Mesendoderm (in vitro differentiated cells): ENCODE measurements around the gene YPEL3.
"Not testable (repeated sequence)": the region's sequence is repeated elsewhere in the genome, so short reads cannot be mapped to it uniquely, and the experiment has no call there.

Source experiments
- DNase-seq: peaks from one replicate; pipeline ENCODE4 v3.0.0; 2013
- H2AK5ac ChIP-seq: 2 replicates; pipeline ENCODE4 v1.6.1; 2013; ENCODE audit warnings: low read length, inconsistent platforms
- H2BK120ac ChIP-seq: 2 replicates; pipeline ENCODE4 v1.6.1; 2013; ENCODE audit warnings: low read depth, mild to moderate bottlenecking, low read length, moderate library complexity, mixed read lengths
- H2BK15ac ChIP-seq: replicated peaks from 2 replicates; pipeline ENCODE4 v1.6.1; 2013; ENCODE audit warnings: low read depth, mild to moderate bottlenecking, moderate library complexity
- H2BK5ac ChIP-seq: 2 replicates; pipeline ENCODE4 v1.6.1; 2013; ENCODE audit warnings: low read length, inconsistent platforms
- H3K18ac ChIP-seq: 2 replicates; pipeline ENCODE4 v1.6.1; 2013; ENCODE audit warnings: mild to moderate bottlenecking, low read length, mixed read lengths
- H3K23ac ChIP-seq: one replicate; pipeline ENCODE4 v1.6.1; 2013; ENCODE audit warnings: low read length
- H3K27ac ChIP-seq: 2 replicates; pipeline ENCODE4 v1.5.1; 2013; ENCODE audit warnings: low read depth, mild to moderate bottlenecking, inconsistent platforms, low read length, moderate library complexity
- H3K27me3 ChIP-seq: 2 replicates; pipeline ENCODE4 v1.6.1; 2013; ENCODE audit warnings: low read length, control low read depth, mild to moderate bottlenecking, inconsistent platforms; ENCODE audit not compliant: insufficient read depth, poor library complexity
- H3K36me3 ChIP-seq: 2 replicates; pipeline ENCODE4 v1.6.1; 2013; ENCODE audit warnings: low read length, inconsistent platforms; ENCODE audit not compliant: control insufficient read depth, insufficient read depth
- H3K4ac ChIP-seq: one replicate; pipeline ENCODE4 v1.6.1; 2013; ENCODE audit warnings: low read depth, mild to moderate bottlenecking, low read length, moderate library complexity
- H3K4me1 ChIP-seq: 2 replicates; pipeline ENCODE4 v1.6.1; 2013; ENCODE audit warnings: low read depth, low read length, inconsistent platforms; ENCODE audit not compliant: control insufficient read depth
- H3K4me2 ChIP-seq: 2 replicates; pipeline ENCODE4 v1.6.1; 2013; ENCODE audit warnings: low read length
- H3K4me3 ChIP-seq: 2 replicates; pipeline ENCODE4 v1.5.1; 2013; ENCODE audit warnings: mild to moderate bottlenecking, low read length
- H3K56ac ChIP-seq: one replicate; pipeline ENCODE4 v1.6.1; 2013; ENCODE audit warnings: low read length
- H3K79me1 ChIP-seq: 2 replicates; pipeline ENCODE4 v1.6.1; 2013; ENCODE audit warnings: low read length, inconsistent platforms
- H3K79me2 ChIP-seq: 2 replicates; pipeline ENCODE4 v1.6.1; 2013; ENCODE audit warnings: mild to moderate bottlenecking, low read length; ENCODE audit not compliant: control insufficient read depth, insufficient read depth
- H3K9ac ChIP-seq: 2 replicates; pipeline ENCODE4 v1.6.1; 2013; ENCODE audit warnings: low read length, inconsistent platforms
- H4K5ac ChIP-seq: one replicate; pipeline ENCODE4 v1.6.1; 2013; ENCODE audit warnings: low read length
- H4K8ac ChIP-seq: one replicate; pipeline ENCODE4 v1.6.1; 2013; ENCODE audit warnings: low read depth, mild to moderate bottlenecking, control low read depth, low read length, moderate library complexity
- WGBS: extraction: QIAGEN DNeasy Blood & Tissue Kit; methylation state at CpG from one replicate; pipeline ENCODE4 v1.1.7; 2013; ENCODE audit warnings: low lambda C conversion rate, missing lambda C conversion rate; ENCODE audit not compliant: insufficient coverage; ENCODE audit errors: extremely low coverage; 5-methylcytosine and 5-hydroxymethylcytosine counted together

YPEL3 gene

GRCh38 chr16:30132591-30132990, 36.6 kb upstream of the YPEL3 start:
- H4K8ac ChIP-seq, result no peak overlapping the region
- DNase-seq, result no peak
- no peak overlapping the region for H3K4me3 ChIP-seq
- no peaks in the 10 kb centered on the region for H3K4me1 ChIP-seq
- H3K56ac ChIP-seq, result no peak overlapping the region
- H3K4me2 ChIP-seq, result no peak overlapping the region
- no peak overlapping the region for H2BK15ac ChIP-seq
- H2BK120ac ChIP-seq, result no peak overlapping the region
- H2BK5ac ChIP-seq, result no peak overlapping the region
- no peak overlapping the region for H2AK5ac ChIP-seq
- H3K4ac ChIP-seq, result no peak overlapping the region
- H3K9ac ChIP-seq, result no peak overlapping the region
- no CpG with 5 or more reads among the region's 3 CpGs for WGBS
- H3K23ac ChIP-seq, result no peak overlapping the region
- H4K5ac ChIP-seq, result no peak overlapping the region
- no peaks in the 10 kb centered on the region for H3K79me1 ChIP-seq
- no peaks in the 10 kb centered on the region for H3K36me3 ChIP-seq
- no peak overlapping the region for H3K18ac ChIP-seq
- no peaks in the 10 kb centered on the region for H3K79me2 ChIP-seq
- H3K27ac ChIP-seq, result no peak overlapping the region
- H3K27me3 ChIP-seq, result no peaks in the 10 kb centered on the region

- Histone ChIP-seq H3K18ac (no peak overlapping the region), H3K79me2 (no peaks in the 10 kb centered on the region), H4K5ac (no peak overlapping the region), H2BK15ac (no peak overlapping the region), H2AK5ac (no peak overlapping the region), H3K27me3 (no peaks in the 10 kb centered on the region), H3K4ac (no peak overlapping the region), H3K56ac (no peak overlapping the region), H3K4me1 (no peaks in the 10 kb centered on the region), H4K8ac (no peak overlapping the region), H3K79me1 (no peaks in the 10 kb centered on the region), H3K4me3 (no peak overlapping the region), H2BK5ac (no peak overlapping the region), H3K4me2 (no peak overlapping the region), H3K23ac (no peak overlapping the region), H2BK120ac (no peak overlapping the region), H3K9ac (no peak overlapping the region), H3K27ac (no peak overlapping the region), H3K36me3 (no peaks in the 10 kb centered on the region)
- WGBS, result no CpG with 5 or more reads among the region's 4 CpGs
- DNase-seq, result no peak
These were observed 36.0 kb upstream of the YPEL3 start for GRCh38 chr16:30131869-30132475.

- Histone ChIP-seq H3K56ac (no peak overlapping the region), H3K4me3 (no peak overlapping the region), H3K18ac (no peak overlapping the region), H3K4me1 (no peaks in the 10 kb centered on the region), H3K27ac (no peak overlapping the region), H4K5ac (no peak overlapping the region), H3K79me2 (no peaks in the 10 kb centered on the region), H2BK15ac (no peak overlapping the region), H3K23ac (no peak overlapping the region), H3K79me1 (no peaks in the 10 kb centered on the region), H4K8ac (no peak overlapping the region), H3K36me3 (no peaks in the 10 kb centered on the region), H2BK120ac (no peak overlapping the region), H3K4me2 (no peak overlapping the region), H3K27me3 (no peaks in the 10 kb centered on the region), H3K9ac (no peak overlapping the region), H2AK5ac (no peak overlapping the region), H2BK5ac (no peak overlapping the region), H3K4ac (no peak overlapping the region)
- DNase-seq, result no peak
- WGBS, result no CpG with 5 or more reads among the region's 1 CpG
These were observed 32.0 kb upstream of the YPEL3 start for GRCh38 chr16:30127993-30128392.

- H3K56ac ChIP-seq, H3K23ac ChIP-seq, H3K27me3 ChIP-seq, H3K79me2 ChIP-seq, H4K5ac ChIP-seq, H3K79me1 ChIP-seq, H3K4ac ChIP-seq, DNase-seq, H3K27ac ChIP-seq, H3K4me3 ChIP-seq, H3K4me1 ChIP-seq, H3K9ac ChIP-seq, H2BK5ac ChIP-seq, H2AK5ac ChIP-seq, H3K36me3 ChIP-seq, H2BK120ac ChIP-seq, H3K18ac ChIP-seq, H3K4me2 ChIP-seq, H2BK15ac ChIP-seq, H4K8ac ChIP-seq: not testable (repeated sequence)
- WGBS, result no CpG with 5 or more reads among the region's 9 CpGs
These were observed 29.7 kb upstream of the YPEL3 start for GRCh38 chr16:30125690-30126089.

GRCh38 chr16:30124985-30125379, 29.0 kb upstream of the YPEL3 start:
- Histone ChIP-seq H3K36me3 (no peaks in the 10 kb centered on the region), H3K18ac (no peak overlapping the region), H2BK120ac (no peak overlapping the region), H4K8ac (no peak overlapping the region), H3K4me1 (peaks cover 2% of the 10 kb centered on the region), H2AK5ac (no peak overlapping the region), H3K4ac (no peak overlapping the region), H3K4me3 (no peak overlapping the region), H3K27ac (no peak overlapping the region), H2BK15ac (no peak overlapping the region), H3K27me3 (no peaks in the 10 kb centered on the region), H4K5ac (no peak overlapping the region), H3K56ac (no peak overlapping the region), H3K79me1 (no peaks in the 10 kb centered on the region), H3K79me2 (no peaks in the 10 kb centered on the region), H3K23ac (no peak overlapping the region), H2BK5ac (no peak overlapping the region), H3K9ac (no peak overlapping the region), H3K4me2 (no peak overlapping the region)
- DNase-seq, result no peak
- no CpG with 5 or more reads among the region's 4 CpGs for WGBS

- peak overlapping the region; percentile 83 for H3K9ac ChIP-seq
- peaks cover 2% of the 10 kb centered on the region for H3K4me1 ChIP-seq
- no peak overlapping the region for H3K27ac ChIP-seq
- H3K18ac ChIP-seq, result peak overlapping the region; percentile 81
- H3K56ac ChIP-seq, result peak overlapping the region; percentile 93
- no peak overlapping the region for H2BK5ac ChIP-seq
- no peak for DNase-seq
- peak overlapping the region; percentile 58 for H4K8ac ChIP-seq
- peaks cover 2% of the 10 kb centered on the region for H3K36me3 ChIP-seq
- peak overlapping the region; percentile 25 for H3K4ac ChIP-seq
- H3K27me3 ChIP-seq, result no peaks in the 10 kb centered on the region
- peak overlapping the region; percentile 11 for H3K4me3 ChIP-seq
- no peak overlapping the region for H2BK120ac ChIP-seq
- no peak overlapping the region for H2AK5ac ChIP-seq
- H3K4me2 ChIP-seq, result peak overlapping the region; percentile 56
- no peak overlapping the region for H2BK15ac ChIP-seq
- H3K79me2 ChIP-seq, result no peaks in the 10 kb centered on the region
- no peak overlapping the region for H4K5ac ChIP-seq
- no peaks in the 10 kb centered on the region for H3K79me1 ChIP-seq
- no CpG with 5 or more reads among the region's 42 CpGs for WGBS
- no peak overlapping the region for H3K23ac ChIP-seq
These were observed 26.7 kb upstream of the YPEL3 start for GRCh38 chr16:30122604-30123160.
